ENCODE measurements around the gene DACT2.

The DACT2 gene

GRCh38 chr6:168349718-168350210 is 30.2 kb upstream of the DACT2 start:
- no peak for DNase-seq

DNA sequence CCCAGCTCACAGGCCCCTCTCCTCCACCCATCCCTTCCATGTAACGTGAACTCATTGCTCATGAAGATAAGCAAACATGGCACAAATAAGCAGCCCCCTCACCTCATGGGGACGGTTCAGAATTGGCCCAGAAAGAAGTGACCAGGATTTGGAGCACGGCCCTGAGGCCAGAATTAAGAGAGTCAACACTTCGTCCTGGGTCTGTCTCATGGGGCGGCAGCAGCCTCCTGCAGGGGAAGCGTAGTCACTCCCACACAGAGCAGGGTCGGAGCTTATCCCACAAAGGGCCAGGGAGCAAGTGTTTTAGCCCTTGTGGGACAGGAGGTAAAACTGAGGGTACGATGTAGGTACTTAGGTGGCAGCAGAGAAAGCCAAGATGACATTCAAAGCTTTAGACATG is 28.6 kb upstream of the DACT2 start:
- no peak for DNase-seq

GRCh38 chr6:168347615-168348014 is 28.0 kb upstream of the DACT2 start:
- DNase-seq = no peak

- DNase-seq = no peak
Measured at GRCh38 chr6:168347053-168347452, 27.5 kb upstream of the DACT2 start.

- no peak for DNase-seq
Measured at GRCh38 chr6:168345896-168346754, 26.5 kb upstream of the DACT2 start.

GRCh38 chr6:168345266-168345665 is 25.7 kb upstream of the DACT2 start:
- no peak for DNase-seq

DNA sequence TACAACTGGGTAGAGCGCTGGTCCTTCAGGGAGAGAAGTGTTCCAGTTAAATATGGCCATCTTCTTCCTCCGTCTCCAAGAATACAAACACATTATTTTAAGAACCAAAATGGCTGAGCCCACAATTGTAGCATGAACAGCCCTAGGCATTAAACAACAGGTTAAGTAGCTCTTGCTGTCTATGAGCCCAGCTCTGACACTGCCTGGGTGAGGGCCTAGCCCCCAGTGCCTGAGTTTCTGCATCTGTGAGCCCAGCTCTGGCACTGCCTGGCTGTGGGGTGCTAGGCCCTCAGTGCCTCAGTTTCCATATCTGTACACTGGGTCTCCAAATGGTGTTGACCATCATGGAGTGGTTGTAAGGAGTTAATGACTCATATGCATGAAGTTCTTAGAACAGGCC is 24.8 kb upstream of the DACT2 start:
- DNase-seq = no peak

- no peak for DNase-seq
Measured at GRCh38 chr6:168343239-168344150, 23.9 kb upstream of the DACT2 start.

DNA sequence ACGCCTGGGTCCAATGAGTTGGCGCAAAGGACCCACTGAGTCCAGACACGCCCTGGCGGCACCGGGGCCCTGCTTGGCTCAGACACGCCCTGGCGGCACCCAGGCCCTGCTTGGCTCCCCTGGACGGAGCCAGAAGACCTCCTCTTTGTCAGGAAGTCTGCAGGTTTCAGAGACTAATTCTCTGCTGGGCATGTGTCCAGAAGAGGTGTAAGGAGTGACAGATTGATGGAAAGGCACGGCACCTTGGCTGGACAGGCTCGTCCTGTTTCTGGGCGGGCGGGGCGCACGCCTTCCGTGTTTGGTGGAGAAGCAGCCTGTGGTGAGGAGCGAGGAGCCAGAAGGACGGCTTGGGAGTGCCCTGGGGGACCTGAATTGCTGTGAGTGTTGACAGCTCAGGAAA is 23.1 kb upstream of the DACT2 start:
- DNase-seq = no peak

DNA sequence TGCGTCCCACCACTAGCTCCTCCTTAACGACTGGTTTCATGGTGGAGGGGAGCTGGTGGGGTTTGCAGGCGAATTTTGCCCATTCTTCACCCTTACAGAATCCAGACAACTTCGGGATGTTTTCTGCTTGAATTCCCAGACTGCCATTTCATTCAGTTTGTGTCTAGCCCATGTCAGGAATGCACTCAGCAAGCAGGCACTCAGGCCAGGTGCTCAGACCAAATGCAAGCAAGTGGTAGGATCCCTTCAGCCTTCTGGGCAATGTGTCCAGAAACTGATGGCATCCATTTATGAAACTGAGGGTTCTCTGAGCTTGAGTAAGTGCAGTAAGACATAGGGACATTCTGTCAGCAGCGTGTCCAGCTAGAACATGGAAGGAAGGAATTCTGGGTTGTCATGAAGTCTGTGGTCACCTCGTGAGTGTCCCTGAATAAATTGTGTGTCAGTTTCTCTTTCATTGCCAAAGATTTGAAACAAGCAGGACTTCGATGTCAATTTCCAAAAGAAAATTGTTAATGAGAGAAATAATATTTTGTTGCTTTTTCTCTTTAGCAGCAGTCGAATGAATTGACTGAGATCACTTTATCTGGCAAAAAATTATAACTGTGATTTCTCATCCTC is 21.8 kb upstream of the DACT2 start:
- DNase-seq = no peak

GRCh38 chr6:168340819-168341218 is 21.2 kb upstream of the DACT2 start:
- no peak for DNase-seq

DNA sequence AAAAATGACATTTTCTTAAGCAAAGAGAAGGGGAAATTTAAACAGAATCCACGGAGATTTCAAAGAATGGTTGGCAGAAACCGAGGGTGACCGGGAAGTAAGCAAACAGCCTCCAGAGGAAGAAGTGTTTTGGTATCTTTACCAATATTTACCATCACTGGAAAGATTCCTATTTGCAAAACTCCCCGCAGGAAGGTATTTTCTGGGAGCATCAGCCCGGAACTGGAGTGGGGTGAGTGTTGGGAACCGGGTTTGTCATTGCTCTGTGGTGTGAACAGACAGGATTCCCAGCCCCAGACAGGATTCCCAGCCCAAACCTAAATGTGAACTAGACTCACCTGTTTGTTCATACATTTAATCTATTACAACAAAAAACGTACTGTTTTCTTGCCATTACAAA is 19.2 kb upstream of the DACT2 start:
- no peak for DNase-seq

GRCh38 chr6:168336967-168337366 is 17.4 kb upstream of the DACT2 start:
- DNase-seq = no peak

GRCh38 chr6:168333989-168334388 is 14.4 kb upstream of the DACT2 start:
- DNase-seq = no peak

GRCh38 chr6:168333491-168333890 is 13.9 kb upstream of the DACT2 start:
- DNase-seq = no peak

DNA sequence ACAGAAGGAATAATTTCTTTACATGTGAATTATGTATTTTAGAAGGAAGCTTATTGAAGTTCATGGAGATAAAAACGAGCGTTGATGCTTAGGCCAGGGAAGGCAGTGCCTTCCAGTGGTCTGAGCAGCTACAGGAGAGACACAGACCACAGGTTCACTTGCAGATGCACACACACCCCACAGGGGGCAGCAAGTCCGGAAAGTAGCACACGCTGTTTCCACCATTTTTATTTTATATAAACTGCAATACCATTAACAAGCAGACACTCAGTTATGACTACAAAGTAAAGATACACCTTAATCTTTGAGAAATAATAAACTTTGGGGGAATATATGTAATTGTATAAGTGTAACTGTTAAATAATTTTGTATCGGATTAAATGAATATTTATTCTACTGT is 13.5 kb upstream of the DACT2 start:
- DNase-seq = no peak

DNA sequence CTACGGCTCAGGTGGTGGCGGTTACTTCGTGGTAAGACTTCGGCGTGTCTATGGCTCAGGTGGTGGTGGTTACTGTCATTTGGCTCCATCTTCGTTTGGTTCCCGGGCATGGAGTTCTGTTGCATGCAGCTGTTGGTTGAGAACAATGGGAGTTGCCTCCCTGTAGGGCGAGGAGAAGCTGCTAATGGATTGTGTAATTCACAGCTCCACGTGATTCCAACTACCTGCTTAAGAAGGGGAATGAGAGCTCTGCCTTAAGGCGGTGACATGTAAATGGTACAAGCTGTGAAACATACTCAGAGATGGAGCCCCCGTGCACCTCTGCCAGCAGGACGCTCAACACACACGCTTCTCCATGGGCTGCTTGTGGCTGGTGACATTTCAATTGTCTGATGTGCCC is 12.4 kb upstream of the DACT2 start:
- no peak for DNase-seq

- no peak for DNase-seq
Measured at GRCh38 chr6:168331058-168331457, 11.5 kb upstream of the DACT2 start.

GRCh38 chr6:168330403-168330802 is 10.8 kb upstream of the DACT2 start:
- DNase-seq = no peak

- DNase-seq = no peak
Measured at GRCh38 chr6:168328086-168328485, 8.5 kb upstream of the DACT2 start.

GRCh38 chr6:168326294-168327261 is 7.0 kb upstream of the DACT2 start:
- DNase-seq = no peak

DNA sequence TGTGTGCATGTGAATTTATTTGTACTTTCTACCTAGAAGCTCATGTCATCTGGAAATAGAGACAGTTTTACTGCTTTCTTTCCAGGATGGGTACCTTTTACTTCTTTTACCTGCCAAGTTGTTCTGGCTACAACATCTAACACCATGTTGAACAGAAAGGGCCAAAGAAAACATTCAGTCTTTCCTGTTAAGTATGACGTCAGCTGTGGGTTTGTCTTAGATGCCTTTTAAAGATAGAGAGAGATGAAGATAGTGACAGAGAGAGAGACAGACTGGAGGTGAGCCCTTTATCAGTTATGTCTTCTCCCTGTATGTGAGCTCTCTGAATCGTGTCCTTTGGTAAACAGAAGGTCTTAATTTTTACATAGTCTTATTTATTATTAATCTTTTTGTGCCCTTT is 3.4 kb upstream of the DACT2 start:
- no peak for DNase-seq

Measured in CD4-positive, alpha-beta T cell treated with Interferon gamma for 1 hour (primary cell).